Osteoblast (primary cell): Measurements from ENCODE around the gene UBE2S. TPM values are rescaled to one million over a fixed set of nuclear protein-coding genes. Genes with fewer than 3 reads are reported as not detected.

Source experiments
- DNase-seq: peaks from one replicate; pipeline ENCODE4 v3.0.0; 2011; ENCODE audit warnings: low spot score, mixed read lengths; ENCODE audit not compliant: insufficient read length; ENCODE audit errors: missing footprints
- H2AFZ ChIP-seq: 2 replicates; pipeline ENCODE4 v1.6.0; 2011; ENCODE audit warnings: mild to moderate bottlenecking, low read length
- H3K27ac ChIP-seq: 2 replicates; pipeline ENCODE4 v1.5.1; 2011; ENCODE audit warnings: mild to moderate bottlenecking, low read depth, low read length, moderate library complexity
- H3K27me3 ChIP-seq: 2 replicates; pipeline ENCODE4 v1.6.0; 2012; ENCODE audit warnings: mild to moderate bottlenecking, control low read depth, inconsistent platforms, low read length, moderate library complexity; ENCODE audit not compliant: insufficient read depth
- H3K36me3 ChIP-seq: 2 replicates; pipeline ENCODE4 v1.5.1; 2011; ENCODE audit warnings: mild to moderate bottlenecking, low read length, control low read depth, moderate library complexity; ENCODE audit not compliant: insufficient read depth
- H3K4me1 ChIP-seq: 2 replicates; pipeline ENCODE4 v1.5.1; 2011; ENCODE audit warnings: mild to moderate bottlenecking, low read length, control low read depth, moderate library complexity; ENCODE audit not compliant: insufficient read depth
- H3K4me2 ChIP-seq: 2 replicates; pipeline ENCODE4 v1.6.0; 2011; ENCODE audit warnings: mild to moderate bottlenecking, low read length; ENCODE audit not compliant: insufficient read depth
- H3K4me3 ChIP-seq: fragments of 200-600 bp; sonication (generic); 3 replicates; pipeline ENCODE4 v1.5.1; 2012; ENCODE audit warnings: mild to moderate bottlenecking, low read length, inconsistent platforms; ENCODE audit not compliant: insufficient read depth
- H3K79me2 ChIP-seq: 2 replicates; pipeline ENCODE4 v1.6.0; 2012; ENCODE audit warnings: mild to moderate bottlenecking, low read length, control low read depth, inconsistent platforms; ENCODE audit not compliant: insufficient read depth
- H3K9me3 ChIP-seq: 2 replicates; pipeline ENCODE4 v1.5.1; 2011; ENCODE audit warnings: low read depth, low read length, control low read depth
- H4K20me1 ChIP-seq: 2 replicates; pipeline ENCODE4 v1.6.0; 2012; ENCODE audit warnings: mild to moderate bottlenecking, low read length, control low read depth; ENCODE audit not compliant: insufficient read depth
- CTCF ChIP-seq: IDR thresholded peaks from 2 replicates; pipeline ENCODE4 v1.5.1; 2011; ENCODE audit warnings: mild to moderate bottlenecking, low read depth, low read length, moderate library complexity; ENCODE audit errors: extremely low read depth
- total RNA-seq: library from RNA; depleted of rRNA; stranded (reverse); fragments of >200 nt; gene quantifications from 2 replicates; pipeline ENCODE4 v1.2.3, GENCODE V29; 2012

The UBE2S gene
- total RNA-seq, 1 donor = 37.3 TPM

- H3K4me1 ChIP-seq = peaks cover 6% of the 10 kb centered on the region
- no peaks in the 10 kb centered on the region for H3K9me3 ChIP-seq
- H3K36me3 ChIP-seq = no peaks in the 10 kb centered on the region
- peaks cover 43% of the 10 kb centered on the region for H3K27me3 ChIP-seq
- no peak overlapping the region for H3K4me3 ChIP-seq
- H2AFZ ChIP-seq = no peak overlapping the region
- H3K27ac ChIP-seq = no peak overlapping the region
- no peak overlapping the region for H3K4me2 ChIP-seq
- H4K20me1 ChIP-seq = no peaks in the 10 kb centered on the region
- TF ChIP-seq CTCF = no peak
- no peaks in the 10 kb centered on the region for H3K79me2 ChIP-seq
- peak; percentile 90 for DNase-seq
Measured at GRCh38 chr19:55352040-55352439, 55.5 kb downstream of the UBE2S start.

- H4K20me1 ChIP-seq = no peaks in the 10 kb centered on the region
- peak; percentile 85 for DNase-seq
- H3K79me2 ChIP-seq = no peaks in the 10 kb centered on the region
- H3K36me3 ChIP-seq = no peaks in the 10 kb centered on the region
- no peak overlapping the region for H2AFZ ChIP-seq
- H3K4me3 ChIP-seq = no peak overlapping the region
- H3K9me3 ChIP-seq = no peaks in the 10 kb centered on the region
- peaks cover 33% of the 10 kb centered on the region for H3K27me3 ChIP-seq
- TF ChIP-seq CTCF = no peak
- peaks cover 6% of the 10 kb centered on the region for H3K4me1 ChIP-seq
- H3K4me2 ChIP-seq = no peak overlapping the region
- no peak overlapping the region for H3K27ac ChIP-seq
Measured at GRCh38 chr19:55350620-55351315, 56.8 kb downstream of the UBE2S start.

Other genes with a start within 250 kb of the UBE2S start
- 0.59 and 0.72 TPM in 2 replicates for gene DNAAF3, start 241.2 kb downstream of the UBE2S start, total RNA-seq
- not detected in 2 replicates for gene SYT5, start 227.5 kb downstream of the UBE2S start, total RNA-seq
- gene PTPRH, start 198.3 kb downstream of the UBE2S start, total RNA-seq = 0.88 and 1.1 TPM in 2 replicates
- 1.5 and 2.5 TPM in 2 replicates for gene TMEM86B, start 179.0 kb downstream of the UBE2S start, total RNA-seq
- 27.1 and 32.6 TPM in 2 replicates for gene PPP6R1, start 148.8 kb downstream of the UBE2S start, total RNA-seq
- gene HSPBP1, start 127.7 kb downstream of the UBE2S start, total RNA-seq = 20.6 and 26.4 TPM in 2 replicates
- 1.8 and 4.0 TPM in 2 replicates for gene BRSK1, start 123.8 kb downstream of the UBE2S start, total RNA-seq
- gene TMEM150B, start 82.4 kb downstream of the UBE2S start, total RNA-seq = under 0.01 and 0.29 TPM in 2 replicates
- 9.7 and 10.9 TPM in 2 replicates for gene KMT5C, start 67.9 kb downstream of the UBE2S start, total RNA-seq
- gene COX6B2, start 53.1 kb downstream of the UBE2S start, total RNA-seq = not detected in 2 replicates
- gene GARIN5B, start 44.5 kb downstream of the UBE2S start, total RNA-seq = not detected in 2 replicates
- 0.36 and 1.2 TPM in 2 replicates for gene IL11, start 37.3 kb downstream of the UBE2S start, total RNA-seq
- gene TMEM190, start 31.0 kb downstream of the UBE2S start, total RNA-seq = not detected in 2 replicates
- gene TMEM238, start 23.5 kb downstream of the UBE2S start, total RNA-seq = 0.29 TPM in 1 of 2 replicates, not detected in the other
- gene RPL28, start 21.9 kb downstream of the UBE2S start, total RNA-seq = 223 and 310 TPM in 2 replicates
- not detected in 2 replicates for gene SHISA7, start 35.5 kb upstream of the UBE2S start, total RNA-seq
- gene ISOC2, start 53.9 kb upstream of the UBE2S start, total RNA-seq = 55.4 and 65.1 TPM in 2 replicates
- gene C19orf85, start 57.0 kb upstream of the UBE2S start, total RNA-seq = not detected in 2 replicates
- 1.5 and 2.9 TPM in 2 replicates for gene ZNF628, start 68.8 kb upstream of the UBE2S start, total RNA-seq
- 8.3 and 11.2 TPM in 2 replicates for gene NAT14, start 77.4 kb upstream of the UBE2S start, total RNA-seq
- 22.7 and 77.4 TPM in 2 replicates for gene SSC5D, start 80.6 kb upstream of the UBE2S start, total RNA-seq
- gene SBK2, start 129.3 kb upstream of the UBE2S start, total RNA-seq = not detected in 2 replicates
- not detected in 2 replicates for gene SBK3, start 137.8 kb upstream of the UBE2S start, total RNA-seq
- gene ZNF579, start 173.1 kb upstream of the UBE2S start, total RNA-seq = 6.9 and 7.4 TPM in 2 replicates
- 2.9 and 3.6 TPM in 2 replicates for gene FIZ1, start 191.7 kb upstream of the UBE2S start, total RNA-seq
- gene ZNF524, start 192.5 kb upstream of the UBE2S start, total RNA-seq = 11.2 TPM in 2 replicates
- 1.4 and 1.5 TPM in 2 replicates for gene ZNF865, start 197.9 kb upstream of the UBE2S start, total RNA-seq
- 6.5 and 8.7 TPM in 2 replicates for gene ZNF784, start 216.8 kb upstream of the UBE2S start, total RNA-seq
- gene ZNF580, start 233.2 kb upstream of the UBE2S start, total RNA-seq = 6.5 and 8.3 TPM in 2 replicates
- gene ZNF581, start 235.9 kb upstream of the UBE2S start, total RNA-seq = 25.7 and 28.6 TPM in 2 replicates
- gene CCDC106, start 240.4 kb upstream of the UBE2S start, total RNA-seq = 10.5 and 13.3 TPM in 2 replicates
- 64.5 and 70.2 TPM in 2 replicates for gene U2AF2, start 247.2 kb upstream of the UBE2S start, total RNA-seq